Activated T-helper 1 cell treated with anti-CD3 and anti-CD28 coated beads, Interleukin-2, amount 50 U/mL, for 16 hours (primary cell): ENCODE measurements around the gene OBSCN.

Experiments used
- DNase-seq, 2 donors: peaks; one replicate each; pipeline ENCODE4 v3.0.0-alpha.2; 2020; ENCODE audit warnings: low read depth in 1 of 2, low spot score in 1 of 2

Gene OBSCN

GRCh38 chr1:228374711-228375577 lies 167.1 kb downstream of the OBSCN start:
- DNase-seq = no peak

- no peak for DNase-seq
These were observed 167.9 kb downstream of the OBSCN start for GRCh38 chr1:228375578-228376261.

GRCh38 chr1:228376262-228376628 lies 168.4 kb downstream of the OBSCN start:
- no peak for DNase-seq

GRCh38 chr1:228376651-228377631 lies 169.1 kb downstream of the OBSCN start:
- no peak for DNase-seq

- no peak for DNase-seq
These were observed 169.8 kb downstream of the OBSCN start for GRCh38 chr1:228377664-228378089.

GRCh38 chr1:228378090-228378872 lies 170.4 kb downstream of the OBSCN start:
- DNase-seq = peak; percentile 16 to 28

GRCh38 chr1:228378873-228379460 lies 171.1 kb downstream of the OBSCN start:
- no peak for DNase-seq

GRCh38 chr1:228379666-228380065 lies 171.8 kb downstream of the OBSCN start:
- DNase-seq = no peak

GRCh38 chr1:228381356-228381755 lies 173.5 kb downstream of the OBSCN start:
- DNase-seq = no peak

- no peak for DNase-seq
These were observed 175.9 kb downstream of the OBSCN start for GRCh38 chr1:228383773-228384172.

- no peak for DNase-seq
These were observed 177.4 kb downstream of the OBSCN start for GRCh38 chr1:228385232-228385631.

GRCh38 chr1:228387321-228387720 lies 179.5 kb downstream of the OBSCN start:
- no peak for DNase-seq

- no peak for DNase-seq
These were observed 182.8 kb downstream of the OBSCN start for GRCh38 chr1:228390649-228391048.

GRCh38 chr1:228391411-228392020 lies 183.7 kb downstream of the OBSCN start:
- no peak for DNase-seq

GRCh38 chr1:228392111-228392936 lies 184.5 kb downstream of the OBSCN start:
- DNase-seq = no peak

- no peak for DNase-seq
These were observed 185.4 kb downstream of the OBSCN start for GRCh38 chr1:228393268-228393701.

GRCh38 chr1:228393811-228394570 lies 186.1 kb downstream of the OBSCN start:
- DNase-seq = no peak
